ENCODE data around the gene TMPRSS13.

TMPRSS13 gene

GRCh38 chr11:117972629-117973502 is 43.7 kb upstream of the TMPRSS13 start:
- no peak for TF ChIP-seq CTCF (IDR thresholded peaks at IDR 0.05; ENCODE audit: low read depth, low read length)
- no peak overlapping the region for H3K4me3 ChIP-seq (ENCODE audit: low read depth, low read length)

- no peak overlapping the region for H3K4me3 ChIP-seq (ENCODE audit: low read depth, low read length)
- no peak for TF ChIP-seq CTCF (IDR thresholded peaks at IDR 0.05; ENCODE audit: low read depth, low read length)
Observed at GRCh38 chr11:117972044-117972443, 42.8 kb upstream of the TMPRSS13 start.

- no peak overlapping the region for H3K4me3 ChIP-seq (ENCODE audit: low read depth, low read length)
- TF ChIP-seq CTCF (IDR thresholded peaks at IDR 0.05; ENCODE audit: low read depth, low read length): no peak
Observed at GRCh38 chr11:117970400-117971024, 41.3 kb upstream of the TMPRSS13 start.

- no peak overlapping the region for H3K4me3 ChIP-seq (ENCODE audit: low read depth, low read length)
- no peak for TF ChIP-seq CTCF (IDR thresholded peaks at IDR 0.05; ENCODE audit: low read depth, low read length)
Observed at GRCh38 chr11:117969160-117969991, 40.2 kb upstream of the TMPRSS13 start.

GRCh38 chr11:117966908-117967307 is 37.7 kb upstream of the TMPRSS13 start:
- no peak for TF ChIP-seq CTCF (IDR thresholded peaks at IDR 0.05; ENCODE audit: low read depth, low read length)
- no peak overlapping the region for H3K4me3 ChIP-seq (ENCODE audit: low read depth, low read length)

GRCh38 chr11:117962826-117963225 is 33.6 kb upstream of the TMPRSS13 start:
- H3K4me3 ChIP-seq (ENCODE audit: low read depth, low read length): no peak overlapping the region
- TF ChIP-seq CTCF (IDR thresholded peaks at IDR 0.05; ENCODE audit: low read depth, low read length): no peak
